Endodermal cell (in vitro differentiated cells): ENCODE results near the gene ZNF407. TPM values are rescaled to one million over a fixed set of nuclear protein-coding genes. Genes with fewer than 3 reads are reported as not detected.

ENCODE experiments used
- DNase-seq: peaks from one replicate; pipeline ENCODE4 v3.0.0-alpha.2; 2017
- H3K27ac ChIP-seq: 2 replicates; pipeline ENCODE4 v1.5.1; 2013; ENCODE audit warnings: mild to moderate bottlenecking, low read depth, low read length, moderate library complexity
- H3K27me3 ChIP-seq: 2 replicates; pipeline ENCODE4 v1.6.1; 2013; ENCODE audit warnings: mild to moderate bottlenecking, low read length, moderate library complexity; ENCODE audit not compliant: insufficient read depth, control insufficient read depth, poor library complexity, severe bottlenecking
- H3K36me3 ChIP-seq: 2 replicates; pipeline ENCODE4 v1.7.0; 2013; ENCODE audit warnings: mild to moderate bottlenecking, low read length, moderate library complexity; ENCODE audit not compliant: control insufficient read depth, insufficient read depth
- H3K4me1 ChIP-seq: one replicate; pipeline ENCODE4 v1.7.0; 2013; ENCODE audit warnings: low read length; ENCODE audit not compliant: control insufficient read depth, insufficient read depth
- H3K4me3 ChIP-seq: 2 replicates; pipeline ENCODE4 v1.5.1; 2013; ENCODE audit warnings: mild to moderate bottlenecking, low read length, moderate library complexity
- H3K9ac ChIP-seq: 2 replicates; pipeline ENCODE4 v1.6.1; 2013; ENCODE audit warnings: mild to moderate bottlenecking, low read length, moderate library complexity; ENCODE audit not compliant: poor library complexity, severe bottlenecking; ENCODE audit errors: extremely low read depth
- H3K9me3 ChIP-seq: 2 replicates; pipeline ENCODE4 v1.6.1; 2013; ENCODE audit warnings: mild to moderate bottlenecking, low read length, moderate library complexity; ENCODE audit not compliant: control insufficient read depth
- H3K27ac Mint-ChIP-seq: 2 replicates; pipeline ENCODE4 v1.8.0; 2020; ENCODE audit warnings: mixed read lengths
- H3K27me3 Mint-ChIP-seq: 2 replicates; pipeline ENCODE4 v1.8.0; 2021; ENCODE audit warnings: mild to moderate bottlenecking, mixed read lengths; ENCODE audit not compliant: insufficient read depth
- H3K36me3 Mint-ChIP-seq: 2 replicates; pipeline ENCODE4 v1.8.0; 2020; ENCODE audit warnings: low read depth, mixed read lengths
- H3K4me1 Mint-ChIP-seq: 2 replicates; pipeline ENCODE4 v1.8.0; 2020; ENCODE audit warnings: mixed read lengths
- H3K4me3 Mint-ChIP-seq: 2 replicates; pipeline ENCODE4 v1.8.0; 2020; ENCODE audit warnings: mild to moderate bottlenecking, moderate library complexity, mixed read lengths
- H3K9me3 Mint-ChIP-seq: 2 replicates; pipeline ENCODE4 v1.8.0; 2020; ENCODE audit warnings: mild to moderate bottlenecking, mixed read lengths
- CTCF ChIP-seq: fragments of 200-600 bp; sonication (generic); conservative IDR thresholded peaks from 2 replicates; pipeline ENCODE4 v1.5.0; 2021; ENCODE audit warnings: antibody characterized with exemption, mild to moderate bottlenecking
- WGBS, 2 experiments: methylation state at CpG; one replicate each; pipeline versions ENCODE4 v1.1.5 to v1.1.7; 2013; ENCODE audit warnings: missing lambda C conversion rate in 2 of 2, mixed read lengths in 1 of 2; ENCODE audit not compliant: insufficient coverage in 1 of 2, insufficient read length in 1 of 2; 5-methylcytosine and 5-hydroxymethylcytosine counted together
- total RNA-seq, 2 donors: library from RNA; stranded (reverse); fragmentation: NEBNext Ultra II Directional in 1 of 2; extraction: Animal tissue kit (Norgen Biotek cat#: 25700) in 1 of 2; gene quantifications; 2 replicates in 1 of 2; 3 replicates in 1 of 2; pipeline ENCODE4 v1.2.1, GENCODE V29; 2021

The ZNF407 gene
- total RNA-seq, 2 donors from 2014 or later = 7.6 to 13.1 TPM

DNA sequence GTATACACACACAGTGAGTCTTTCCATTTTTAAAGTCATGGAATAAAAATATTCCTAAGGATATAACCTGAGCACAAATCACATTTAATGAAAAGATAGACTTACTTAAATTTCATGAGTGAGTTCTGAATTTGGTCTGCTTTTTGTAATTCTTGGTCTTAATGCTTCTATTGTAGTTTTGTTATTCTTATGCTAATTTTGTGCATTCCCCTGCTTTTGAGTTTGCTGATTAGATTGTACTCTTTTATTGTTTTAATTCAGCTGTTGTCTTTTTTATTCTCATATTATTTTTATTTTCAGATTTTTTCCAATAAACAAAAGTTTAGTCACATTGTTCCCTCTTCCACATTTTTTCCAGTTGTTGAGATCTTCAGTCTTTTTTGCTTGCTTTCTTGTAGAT is 202.4 kb downstream of the ZNF407 start:
- H3K27me3 ChIP-seq = no peaks in the 10 kb centered on the region
- Mint-ChIP-seq H3K36me3 (no peaks in the 10 kb centered on the region), H3K4me1 (peaks cover 34% of the 10 kb centered on the region), H3K27me3 (no peaks in the 10 kb centered on the region), H3K27ac (no peak overlapping the region), H3K4me3 (no peak overlapping the region), H3K9me3 (no peaks in the 10 kb centered on the region)
- H3K27ac ChIP-seq = no peak overlapping the region
- no peak for TF ChIP-seq CTCF
- DNase-seq = no peak
- no peak overlapping the region for H3K4me3 ChIP-seq
- no peaks in the 10 kb centered on the region for H3K36me3 ChIP-seq
- peaks cover 10% of the 10 kb centered on the region for H3K4me1 ChIP-seq
- no peaks in the 10 kb centered on the region for H3K9me3 ChIP-seq
- no peak overlapping the region for H3K9ac ChIP-seq

DNA sequence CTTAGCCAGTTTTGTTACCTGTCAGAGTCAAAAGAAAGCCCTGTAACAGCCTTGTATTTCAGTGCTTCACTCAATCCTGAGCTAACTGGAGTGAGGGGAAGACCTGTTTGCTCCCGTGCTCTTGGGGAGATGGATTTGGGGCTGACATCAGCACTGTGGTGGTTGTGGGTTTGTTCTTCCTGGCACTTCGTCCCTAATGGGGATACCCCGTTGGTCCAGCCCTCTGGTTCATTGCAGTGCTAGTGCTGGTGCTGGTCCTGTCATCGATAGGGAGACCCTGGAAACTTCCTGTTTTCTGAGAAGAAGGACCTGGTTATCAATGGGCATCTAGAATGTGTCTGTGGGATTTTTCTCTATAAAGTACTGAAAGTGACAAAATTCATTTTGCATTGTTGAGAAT is 205.4 kb downstream of the ZNF407 start:
- H3K36me3 ChIP-seq = no peaks in the 10 kb centered on the region
- Mint-ChIP-seq H3K9me3 (no peaks in the 10 kb centered on the region), H3K36me3 (no peaks in the 10 kb centered on the region), H3K4me1 (peaks cover 50% of the 10 kb centered on the region), H3K4me3 (no peak overlapping the region), H3K27me3 (no peaks in the 10 kb centered on the region), H3K27ac (no peak overlapping the region)
- WGBS, 2 experiments = 79% methylated on average over 4 of the region's 4 CpGs; no CpG with 5 or more reads in 1 of the 2 experiments
- no peak overlapping the region for H3K4me3 ChIP-seq
- no peaks in the 10 kb centered on the region for H3K9me3 ChIP-seq
- peaks cover 19% of the 10 kb centered on the region for H3K4me1 ChIP-seq
- no peak for TF ChIP-seq CTCF
- H3K27ac ChIP-seq = no peak overlapping the region
- H3K9ac ChIP-seq = no peak overlapping the region
- H3K27me3 ChIP-seq = no peaks in the 10 kb centered on the region
- no peak for DNase-seq

GRCh38 chr18:74803769-74804168 is 206.1 kb downstream of the ZNF407 start:
- no peaks in the 10 kb centered on the region for H3K36me3 Mint-ChIP-seq
- no peaks in the 10 kb centered on the region for H3K27me3 Mint-ChIP-seq
- no peak overlapping the region for H3K27ac ChIP-seq
- no peak overlapping the region for H3K4me3 ChIP-seq
- no peak overlapping the region for H3K4me3 Mint-ChIP-seq
- H3K9me3 ChIP-seq = no peaks in the 10 kb centered on the region
- H3K9ac ChIP-seq = no peak overlapping the region
- H3K27me3 ChIP-seq = no peaks in the 10 kb centered on the region
- no peak for DNase-seq
- no peaks in the 10 kb centered on the region for H3K36me3 ChIP-seq
- H3K9me3 Mint-ChIP-seq = no peaks in the 10 kb centered on the region
- H3K27ac Mint-ChIP-seq = peak overlapping the region; percentile 32
- TF ChIP-seq CTCF = no peak
- 93 to 99% methylated on average over 7 to 10 of the region's 10 CpGs for WGBS, 2 experiments
- peaks cover 19% of the 10 kb centered on the region for H3K4me1 ChIP-seq
- H3K4me1 Mint-ChIP-seq = peaks cover 50% of the 10 kb centered on the region
